Activated gamma-delta T cell treated with Interleukin-2 at 50 U/mL for 16 hours (primary cell): Measurements from ENCODE around the gene FAM3A.

Experiments
- DNase-seq: peaks from one replicate; pipeline ENCODE4 v3.0.0-alpha.2; 2020

FAM3A gene

DNA sequence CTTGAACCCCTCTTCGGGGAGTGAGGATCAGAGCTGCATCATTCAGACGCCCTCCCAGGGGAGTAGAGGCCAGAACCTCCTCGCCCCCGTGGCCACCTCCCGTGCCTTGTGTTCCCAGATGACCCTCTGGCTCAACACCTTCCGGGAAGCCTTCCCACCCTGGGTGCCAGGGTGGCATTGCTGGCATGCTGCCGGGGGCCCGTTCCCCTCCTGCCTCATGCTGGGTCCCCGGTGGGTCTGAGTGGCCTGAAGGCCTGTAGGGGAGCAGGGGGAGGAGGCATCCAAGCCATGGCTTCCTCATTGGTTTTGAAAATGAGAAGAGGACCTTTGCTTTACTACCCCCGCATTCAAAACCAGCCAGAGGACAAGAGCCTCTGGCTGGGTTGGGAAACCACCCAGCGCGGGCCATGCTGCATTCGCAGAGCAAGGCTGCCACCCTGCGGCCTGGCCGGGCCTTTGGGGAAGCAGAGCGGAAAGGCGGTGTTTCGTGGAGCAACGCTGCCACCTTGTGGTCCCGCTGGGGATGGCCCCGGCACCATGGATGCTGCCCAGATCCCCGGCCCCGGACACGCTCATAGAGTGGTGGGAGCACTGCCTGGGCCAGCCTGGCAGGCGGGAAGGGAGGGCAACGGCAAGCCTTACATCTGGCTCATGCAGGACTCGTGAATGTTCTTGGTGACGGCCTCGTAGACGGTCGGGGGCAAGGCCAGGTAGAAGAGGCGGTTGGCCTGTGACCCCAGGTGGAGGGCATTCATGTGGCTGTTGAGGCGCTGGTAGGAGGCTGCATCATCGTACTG lies 18.7 kb upstream of the FAM3A start:
- DNase-seq, result peak; percentile 90

DNA sequence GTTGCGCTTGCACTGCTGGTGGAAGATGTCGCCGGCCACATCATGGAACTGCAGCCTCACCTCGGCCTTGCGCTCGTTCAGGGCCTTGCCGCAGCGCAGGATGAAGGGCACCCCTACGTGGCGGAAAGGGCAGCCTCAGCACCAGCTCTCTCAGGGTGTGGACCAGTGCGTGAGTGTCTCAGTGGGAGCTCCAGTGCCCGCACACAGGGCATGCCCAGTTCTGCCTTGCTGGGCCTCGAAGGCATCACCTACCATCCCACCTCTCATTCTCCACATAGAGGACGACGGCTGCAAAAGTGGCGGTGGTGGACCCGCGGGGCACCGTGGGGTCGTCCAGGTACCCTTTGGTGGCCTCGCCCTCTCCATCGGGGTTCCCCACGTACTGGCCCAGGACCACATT lies 16.7 kb upstream of the FAM3A start:
- no peak for DNase-seq

GRCh38 chrX:154531626-154532025 lies 15.6 kb upstream of the FAM3A start:
- no peak for DNase-seq

DNA sequence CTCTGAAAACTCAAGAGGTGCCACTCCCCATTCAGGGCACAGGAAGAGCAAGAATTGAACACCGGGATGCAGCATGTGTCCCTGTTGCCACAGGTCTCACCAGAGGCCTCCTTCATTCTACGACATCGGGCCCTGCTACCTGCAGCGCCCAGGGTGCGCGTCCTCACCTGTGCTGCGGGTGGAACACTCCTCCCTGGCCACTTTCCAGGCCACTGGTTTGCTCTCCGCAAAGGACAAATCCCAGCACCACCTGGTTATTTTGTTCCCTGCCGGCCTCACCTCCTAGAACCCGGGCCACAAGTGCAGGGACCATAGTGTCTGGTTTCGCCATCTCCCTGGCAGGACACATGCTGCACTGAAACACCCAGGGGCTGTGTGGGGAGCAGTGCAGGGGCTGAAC lies 14.3 kb upstream of the FAM3A start:
- no peak for DNase-seq

DNA sequence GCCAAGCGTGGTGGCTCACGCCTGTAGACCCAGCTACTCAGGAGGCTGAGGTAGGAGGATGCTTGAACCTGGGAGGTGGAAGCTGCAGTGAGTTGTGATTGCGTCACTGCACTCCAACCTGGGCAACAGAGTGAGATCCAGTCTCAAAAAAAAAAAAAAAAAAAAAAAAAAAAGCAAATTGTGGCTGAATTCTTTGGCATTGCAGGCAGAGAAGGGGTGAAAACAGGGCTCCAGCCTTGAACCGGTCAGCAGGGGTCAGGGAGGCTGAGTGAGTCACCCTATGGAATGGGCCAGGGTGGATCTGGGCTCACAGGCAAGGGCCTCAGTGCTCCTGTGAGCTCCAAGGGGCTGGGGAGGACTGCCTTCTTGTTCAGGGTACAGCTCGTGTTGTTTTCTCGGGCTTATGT lies 13.2 kb upstream of the FAM3A start:
- DNase-seq, result no peak

GRCh38 chrX:154526901-154527675 lies 11.1 kb upstream of the FAM3A start:
- DNase-seq, result peak; percentile 44

- no peak for DNase-seq
Measured at GRCh38 chrX:154525606-154526490, 9.8 kb upstream of the FAM3A start.

- DNase-seq, result no peak
Measured at GRCh38 chrX:154519389-154519788, 3.4 kb upstream of the FAM3A start.

DNA sequence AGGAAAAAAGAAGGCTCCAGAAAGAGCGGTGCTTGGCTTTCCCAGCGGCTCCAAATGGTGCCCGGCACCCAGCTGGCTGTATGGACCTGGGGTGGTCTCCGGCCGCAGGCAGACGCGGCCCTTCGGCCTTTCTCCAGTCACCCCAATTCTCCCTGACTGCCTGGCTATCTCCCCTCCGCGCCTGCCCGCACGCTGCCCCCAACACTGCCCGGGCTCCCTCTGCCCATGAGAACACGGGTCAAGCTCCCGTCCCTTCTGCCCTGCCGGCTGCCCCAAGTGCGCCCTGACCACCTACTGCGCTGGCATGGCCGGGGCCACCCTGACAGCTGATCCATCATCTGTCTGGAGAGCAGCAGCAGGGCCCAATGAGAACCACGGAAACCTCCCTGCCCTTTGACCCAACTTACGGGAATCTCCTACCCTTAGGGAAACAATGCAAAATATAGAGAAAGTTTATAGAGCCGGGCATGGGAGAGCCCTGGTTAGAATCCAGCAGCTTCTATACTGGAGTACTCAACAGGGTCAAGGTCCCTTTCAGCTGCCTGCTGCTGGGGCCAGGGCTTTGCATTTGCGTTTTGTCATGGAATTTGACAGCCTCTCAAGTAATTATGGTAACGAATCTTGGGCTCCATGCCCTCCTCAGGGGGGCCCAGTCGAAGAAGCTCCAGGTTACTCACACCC lies 1.2 kb upstream of the FAM3A start:
- DNase-seq, result no peak

- no peak for DNase-seq
Measured at GRCh38 chrX:154516656-154517100, 646 bp upstream of the FAM3A start.

DNA sequence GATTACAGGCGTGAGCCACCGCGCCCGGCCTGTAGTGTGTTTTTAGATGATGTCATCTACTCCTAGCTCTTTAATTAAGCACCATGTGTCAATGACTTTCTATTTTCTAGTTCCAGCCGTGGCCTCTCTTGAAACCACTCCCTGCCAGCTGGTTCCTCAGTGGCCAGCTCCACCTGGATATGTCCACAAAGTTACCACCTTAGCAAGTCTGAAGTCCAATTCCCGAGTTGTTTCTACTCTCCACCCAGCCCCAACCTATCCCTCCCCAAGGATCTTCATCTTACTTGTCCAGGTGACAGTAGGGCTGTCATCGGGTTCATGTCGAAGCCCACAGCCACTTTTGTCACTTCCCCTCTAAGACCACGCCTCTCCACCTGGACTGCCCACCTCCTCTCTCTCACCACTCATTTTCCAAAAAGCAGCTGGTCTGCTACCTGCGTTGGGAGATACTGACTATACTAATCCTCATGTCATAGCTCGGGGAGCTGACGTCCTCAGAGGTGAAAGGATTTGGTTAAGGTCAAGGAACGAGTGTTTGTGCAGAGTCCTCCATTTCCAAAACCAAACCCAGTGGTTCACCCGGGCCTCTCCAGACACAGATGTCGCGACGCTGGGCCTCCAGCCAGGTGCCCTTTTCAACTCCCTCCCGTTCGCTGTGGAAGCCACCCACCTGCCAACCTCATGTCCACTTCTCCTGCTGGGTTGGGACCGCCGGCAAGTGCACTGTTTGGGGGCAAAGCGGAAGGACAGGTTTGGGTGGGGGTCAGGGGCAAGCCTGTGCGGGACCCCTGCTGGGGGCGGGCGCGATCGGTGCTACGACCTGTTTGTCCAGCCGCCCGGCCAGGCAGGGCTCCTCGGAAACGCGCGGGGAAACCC lies 704 bp downstream of the FAM3A start:
- DNase-seq, result no peak

GRCh38 chrX:154513716-154514115 lies 2.3 kb downstream of the FAM3A start:
- no peak for DNase-seq

DNA sequence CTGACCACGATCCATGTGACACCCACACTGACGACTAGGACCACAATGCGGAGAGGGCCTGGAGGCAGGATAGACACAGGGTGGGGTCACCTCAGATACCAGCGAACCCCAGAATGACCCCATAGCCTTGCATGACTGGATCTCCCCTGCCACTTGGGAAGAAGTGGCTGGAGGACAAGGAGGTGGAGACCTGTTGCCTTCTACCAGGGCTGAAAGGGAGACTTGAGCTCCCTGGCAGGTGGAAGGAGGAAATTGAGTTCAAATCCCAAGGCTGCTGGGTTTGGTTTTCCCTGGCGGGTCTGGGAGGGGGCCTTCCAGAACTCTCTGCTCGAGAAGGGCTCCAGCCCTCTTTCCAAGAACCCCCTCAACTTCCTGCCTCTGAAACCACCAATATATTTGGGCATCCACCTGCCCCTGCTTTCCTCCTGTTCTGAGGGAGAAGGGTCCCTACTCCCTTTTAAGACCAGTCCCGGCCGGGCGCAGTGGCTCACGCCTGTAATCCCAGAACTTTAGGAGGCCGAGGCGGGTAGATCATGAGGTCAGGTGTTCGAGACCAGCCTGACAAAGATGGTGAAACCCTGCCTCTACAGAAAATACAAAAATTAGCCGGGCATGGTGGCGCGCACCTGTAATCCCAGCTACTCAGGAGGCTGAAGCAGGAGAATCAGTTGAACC lies 3.0 kb downstream of the FAM3A start:
- DNase-seq, result no peak

DNA sequence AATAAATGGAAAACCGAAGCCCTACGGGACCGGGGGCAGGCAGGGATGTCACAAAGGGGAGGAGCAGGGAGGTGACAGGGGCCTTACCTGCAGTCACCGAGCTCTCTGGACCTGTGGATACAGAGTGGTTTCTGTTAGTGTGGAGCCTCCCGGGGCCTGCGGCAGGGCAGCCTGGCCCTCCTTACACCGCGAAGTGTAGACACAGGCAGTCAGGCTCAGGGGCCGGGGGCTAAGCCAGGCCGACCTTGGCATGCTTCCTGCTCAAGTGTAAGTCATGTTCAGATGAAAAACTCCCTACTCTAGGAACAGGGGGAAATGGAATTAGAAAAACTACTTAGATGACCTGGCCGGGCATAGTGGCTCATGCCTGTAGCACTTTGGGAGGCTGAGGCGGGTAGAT lies 4.3 kb downstream of the FAM3A start:
- no peak for DNase-seq

GRCh38 chrX:154509455-154509854 lies 6.6 kb downstream of the FAM3A start:
- no peak for DNase-seq

DNA sequence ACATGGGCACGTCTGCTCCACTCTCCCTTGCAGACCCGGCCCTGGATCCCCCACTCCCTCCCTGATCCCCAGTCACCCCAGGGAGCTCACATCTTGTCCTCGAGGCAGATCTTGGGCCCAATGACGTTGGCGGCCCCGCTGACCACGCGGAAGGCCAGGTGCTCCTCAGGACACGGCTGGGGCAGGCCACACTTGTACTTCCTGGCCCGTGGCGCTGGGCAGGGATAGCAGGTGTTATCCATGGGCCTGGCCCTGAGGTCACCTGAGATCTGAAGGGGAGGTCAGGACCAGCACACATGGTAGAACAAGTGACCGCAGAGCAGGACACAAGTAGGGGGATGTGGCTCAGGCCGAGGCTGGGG lies 7.7 kb downstream of the FAM3A start:
- DNase-seq, result no peak

DNA sequence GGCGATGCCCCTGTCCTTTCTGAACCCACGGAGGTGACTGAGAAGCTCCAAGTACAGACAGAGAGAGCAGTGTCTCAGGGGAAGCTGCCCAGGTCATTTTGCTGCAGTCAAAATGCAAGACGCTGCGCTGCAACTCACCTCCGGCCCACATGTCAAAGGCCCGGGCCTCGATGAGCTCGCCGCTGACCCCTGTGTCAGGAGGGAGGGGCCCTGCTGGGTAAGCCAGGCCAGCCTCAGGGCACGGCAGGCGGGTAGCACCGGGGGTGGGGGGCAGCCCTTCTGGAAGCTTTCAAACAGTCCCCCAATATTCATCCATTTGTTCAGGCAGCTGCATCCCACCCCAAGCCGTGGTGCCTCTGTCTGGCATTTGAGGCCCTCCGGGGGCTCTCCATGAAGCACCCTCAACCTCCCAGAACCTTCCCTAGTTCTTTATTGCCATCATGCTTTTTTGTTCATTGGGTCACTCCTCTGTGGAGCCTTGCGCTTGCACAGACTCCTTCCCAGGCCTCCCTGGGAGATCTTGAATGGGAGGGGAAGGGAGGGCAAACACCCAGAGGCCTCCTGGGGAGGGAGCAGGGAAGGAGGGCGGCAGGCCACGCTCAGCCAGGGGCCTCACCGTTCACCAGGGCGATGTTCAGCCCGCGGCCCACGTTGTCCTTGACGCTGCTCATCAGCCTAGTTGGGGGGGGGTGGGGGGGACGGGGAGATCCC lies 8.2 kb downstream of the FAM3A start:
- no peak for DNase-seq

DNA sequence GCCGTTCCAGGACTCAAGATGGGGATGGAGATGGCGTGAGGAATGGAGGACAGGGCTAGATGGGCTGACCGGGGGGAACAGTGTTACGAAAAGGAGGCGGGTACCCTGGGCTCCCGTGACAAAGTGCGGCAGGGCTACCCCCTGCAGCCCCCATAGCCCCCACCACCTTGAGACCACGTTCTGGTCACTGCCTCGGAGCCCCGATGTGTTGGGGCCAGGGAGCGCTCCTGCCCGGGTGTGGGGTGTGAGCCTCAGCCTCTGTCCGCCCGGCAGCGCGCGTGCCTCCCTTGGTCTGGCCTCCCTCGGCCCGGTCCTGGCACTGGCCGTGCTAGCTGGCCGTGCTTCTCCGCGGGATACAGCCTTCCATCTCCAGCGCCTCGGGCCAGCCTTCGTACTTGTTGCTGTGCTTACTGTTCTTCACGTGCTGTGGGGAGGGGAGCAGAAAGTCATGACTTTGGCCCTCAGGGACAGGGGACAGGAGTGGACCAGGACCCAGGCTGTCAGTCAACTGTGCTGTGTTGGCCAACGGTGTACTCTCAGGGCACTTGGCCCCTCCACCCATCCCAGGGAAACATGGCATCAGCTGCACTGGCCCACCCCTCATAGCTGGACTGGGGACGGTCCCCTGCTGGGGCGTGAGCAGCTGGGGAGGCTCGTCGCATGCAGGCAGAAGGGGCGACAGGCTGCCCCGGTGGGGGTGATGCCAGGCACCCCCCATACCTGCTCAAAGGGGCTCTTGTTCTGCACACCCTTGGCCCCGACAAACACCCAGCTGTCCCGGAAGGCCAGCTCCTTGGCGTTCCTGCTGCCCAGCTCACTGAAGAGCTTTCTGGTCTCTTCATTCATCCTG lies 9.3 kb downstream of the FAM3A start:
- no peak for DNase-seq

DNA sequence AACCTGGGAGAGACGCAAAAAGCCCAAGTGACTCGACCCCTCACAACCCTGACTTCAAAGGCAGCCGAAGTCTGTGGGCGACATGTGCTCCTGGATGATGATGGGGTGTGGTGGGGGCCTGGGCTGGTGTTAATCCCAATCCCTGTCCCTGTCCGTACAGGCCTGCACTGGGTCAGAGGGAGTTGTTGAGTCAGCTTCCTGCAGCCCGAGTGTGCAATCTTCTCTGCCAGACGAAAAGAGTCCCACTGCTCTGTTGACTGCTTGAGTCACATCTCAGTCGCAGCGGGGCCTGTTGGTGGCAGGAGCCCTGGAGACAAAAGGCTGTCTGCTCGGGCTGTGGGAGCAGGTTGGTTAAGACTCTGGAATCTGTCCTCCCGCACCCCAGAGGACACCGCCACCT lies 10.3 kb downstream of the FAM3A start:
- no peak for DNase-seq

- DNase-seq, result no peak
Measured at GRCh38 chrX:154502989-154503388, 13.0 kb downstream of the FAM3A start.
